ENCODE data around the gene TBC1D4.

GRCh38 chr13:75481176-75482069 is 546 bp downstream of the TBC1D4 start:
- no peak for TF ChIP-seq CTCF (IDR thresholded peaks at IDR 0.05)
- TF ChIP-seq POLR2A (IDR thresholded peaks at IDR 0.05), result no peak
